22Rv1 (cell line): ENCODE measurements around the gene CEP120.

Experiments
- CTCF ChIP-seq: fragments of 450-650 bp; IDR thresholded peaks from 2 replicates; pipeline ENCODE4 v1.5.1; 2017; ENCODE audit warnings: mild to moderate bottlenecking
- ZFX ChIP-seq: fragments of 450-650 bp; IDR thresholded peaks from 2 replicates; pipeline ENCODE4 v1.6.1; 2017; ENCODE audit warnings: antibody characterized with exemption, borderline replicate concordance

GRCh38 chr5:123428521-123429220 lies 5.5 kb upstream of the CEP120 start:
- TF ChIP-seq CTCF (no peak), ZFX (no peak)
